GM06990 (cell line): ENCODE data around the gene CEP170B.
A peak's percentile ranks its signal among the peaks of the same experiment; 100 is the strongest.

Source experiments
- DNase-seq: peaks from one replicate; pipeline ENCODE4 v3.0.0-alpha.2; 2011; ENCODE audit not compliant: insufficient read length; ENCODE audit errors: extremely low read depth
- H3K27me3 ChIP-seq: replicated peaks from 2 replicates; pipeline ENCODE4 v1.6.0; 2011; ENCODE audit warnings: low read length; ENCODE audit not compliant: control insufficient read depth, insufficient read depth
- H3K36me3 ChIP-seq: 2 replicates; pipeline ENCODE4 v1.5.1; 2011; ENCODE audit warnings: low read length; ENCODE audit not compliant: control insufficient read depth, insufficient read depth
- H3K4me3 ChIP-seq: replicated peaks from 2 replicates; pipeline ENCODE4 v1.5.1; 2011; ENCODE audit warnings: low read depth, mild to moderate bottlenecking, control low read depth, low read length
- TF ChIP-seq, protein P1 (sequence below): IDR thresholded peaks from 2 replicates; pipeline ENCODE4 v1.5.1; 2011; ENCODE audit warnings: low read length, control low read depth, mild to moderate bottlenecking, inconsistent platforms; ENCODE audit not compliant: insufficient read depth, poor library complexity, severe bottlenecking

The CEP170B gene

DNA sequence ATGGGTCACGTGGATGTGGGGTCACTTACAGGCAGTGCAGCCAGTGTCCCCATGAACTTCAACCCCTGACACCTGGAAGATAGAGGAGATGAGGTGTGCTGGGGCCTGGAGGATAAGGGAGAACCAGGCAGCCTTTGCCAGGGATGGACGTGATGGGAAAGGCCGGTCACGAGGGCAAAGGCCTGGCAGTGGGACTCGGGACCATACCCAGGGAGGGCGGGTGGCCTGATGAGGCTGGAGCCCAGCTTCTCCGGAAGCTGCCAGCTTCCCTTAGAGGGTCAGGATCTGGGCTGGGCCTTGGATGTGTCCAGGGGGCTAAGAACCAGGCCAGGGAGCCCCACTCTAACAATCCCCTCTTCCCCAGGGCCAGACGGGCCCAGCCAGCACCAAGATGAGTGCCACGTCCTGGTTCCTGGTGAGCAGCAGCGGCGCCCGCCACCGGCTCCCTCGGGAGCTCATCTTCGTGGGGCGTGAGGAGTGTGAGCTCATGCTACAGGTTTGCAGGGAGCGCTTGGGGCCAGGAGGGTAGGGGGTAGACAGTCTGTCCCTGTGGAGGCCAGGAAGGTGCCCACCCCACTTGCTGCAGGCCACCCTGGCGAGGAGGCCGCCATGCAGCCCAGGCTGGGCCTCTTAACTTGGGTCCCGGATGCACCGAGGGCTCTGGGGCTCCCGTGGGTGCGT, 3.1 kb downstream of the CEP170B start:
- TF ChIP-seq, protein P1, sequence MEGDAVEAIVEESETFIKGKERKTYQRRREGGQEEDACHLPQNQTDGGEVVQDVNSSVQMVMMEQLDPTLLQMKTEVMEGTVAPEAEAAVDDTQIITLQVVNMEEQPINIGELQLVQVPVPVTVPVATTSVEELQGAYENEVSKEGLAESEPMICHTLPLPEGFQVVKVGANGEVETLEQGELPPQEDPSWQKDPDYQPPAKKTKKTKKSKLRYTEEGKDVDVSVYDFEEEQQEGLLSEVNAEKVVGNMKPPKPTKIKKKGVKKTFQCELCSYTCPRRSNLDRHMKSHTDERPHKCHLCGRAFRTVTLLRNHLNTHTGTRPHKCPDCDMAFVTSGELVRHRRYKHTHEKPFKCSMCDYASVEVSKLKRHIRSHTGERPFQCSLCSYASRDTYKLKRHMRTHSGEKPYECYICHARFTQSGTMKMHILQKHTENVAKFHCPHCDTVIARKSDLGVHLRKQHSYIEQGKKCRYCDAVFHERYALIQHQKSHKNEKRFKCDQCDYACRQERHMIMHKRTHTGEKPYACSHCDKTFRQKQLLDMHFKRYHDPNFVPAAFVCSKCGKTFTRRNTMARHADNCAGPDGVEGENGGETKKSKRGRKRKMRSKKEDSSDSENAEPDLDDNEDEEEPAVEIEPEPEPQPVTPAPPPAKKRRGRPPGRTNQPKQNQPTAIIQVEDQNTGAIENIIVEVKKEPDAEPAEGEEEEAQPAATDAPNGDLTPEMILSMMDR, result no peak
- no peak for DNase-seq
- H3K27me3 ChIP-seq, result peaks cover 4% of the 10 kb centered on the region

DNA sequence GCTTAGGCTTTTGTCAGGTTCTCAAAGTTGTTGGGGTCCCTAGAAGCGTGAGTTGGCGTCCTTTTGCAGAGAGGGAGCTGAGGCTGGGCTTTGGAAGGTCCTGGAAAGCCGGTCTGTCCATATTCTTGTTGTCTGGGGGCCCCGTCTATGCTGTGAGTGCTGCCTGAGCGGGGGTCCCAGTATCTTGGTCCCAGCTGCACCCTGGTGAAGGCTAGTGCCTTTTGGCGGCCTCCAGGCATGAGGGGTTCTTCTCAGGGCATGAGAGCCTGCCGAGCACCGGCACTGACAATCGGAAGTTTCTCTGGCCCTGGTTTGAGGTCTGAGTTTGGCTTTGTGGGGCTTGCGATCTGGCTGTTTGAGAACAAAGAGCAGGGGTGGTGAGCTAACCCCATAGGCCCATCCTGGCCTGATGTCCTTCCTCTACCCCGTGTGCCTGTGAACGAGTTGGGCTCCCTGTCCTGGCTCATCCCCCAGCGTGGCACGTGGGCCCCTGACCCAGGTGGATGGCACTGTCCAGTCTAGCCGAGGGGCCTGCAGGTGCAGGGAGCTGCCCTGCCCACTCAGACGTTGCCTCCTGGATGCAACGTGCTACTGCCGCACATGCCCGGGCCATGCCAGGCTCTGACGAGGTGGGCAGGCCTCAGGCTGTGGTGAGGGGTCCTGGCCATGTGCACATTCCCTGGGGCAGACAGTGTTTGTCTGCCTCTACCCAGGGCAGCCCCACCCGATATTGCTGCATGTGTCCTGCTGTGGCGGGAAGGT, 3.9 kb downstream of the CEP170B start:
- peak; percentile 8 for DNase-seq
- Histone ChIP-seq H3K4me3 (no peak overlapping the region), H3K27me3 (peaks cover 4% of the 10 kb centered on the region), H3K36me3 (no peaks in the 10 kb centered on the region)
- TF ChIP-seq, protein P1, result no peak

More for the DNA sequence above, 3.1 kb downstream of the CEP170B start:
- Histone ChIP-seq H3K36me3 (no peaks in the 10 kb centered on the region), H3K4me3 (no peak overlapping the region)

DNA sequence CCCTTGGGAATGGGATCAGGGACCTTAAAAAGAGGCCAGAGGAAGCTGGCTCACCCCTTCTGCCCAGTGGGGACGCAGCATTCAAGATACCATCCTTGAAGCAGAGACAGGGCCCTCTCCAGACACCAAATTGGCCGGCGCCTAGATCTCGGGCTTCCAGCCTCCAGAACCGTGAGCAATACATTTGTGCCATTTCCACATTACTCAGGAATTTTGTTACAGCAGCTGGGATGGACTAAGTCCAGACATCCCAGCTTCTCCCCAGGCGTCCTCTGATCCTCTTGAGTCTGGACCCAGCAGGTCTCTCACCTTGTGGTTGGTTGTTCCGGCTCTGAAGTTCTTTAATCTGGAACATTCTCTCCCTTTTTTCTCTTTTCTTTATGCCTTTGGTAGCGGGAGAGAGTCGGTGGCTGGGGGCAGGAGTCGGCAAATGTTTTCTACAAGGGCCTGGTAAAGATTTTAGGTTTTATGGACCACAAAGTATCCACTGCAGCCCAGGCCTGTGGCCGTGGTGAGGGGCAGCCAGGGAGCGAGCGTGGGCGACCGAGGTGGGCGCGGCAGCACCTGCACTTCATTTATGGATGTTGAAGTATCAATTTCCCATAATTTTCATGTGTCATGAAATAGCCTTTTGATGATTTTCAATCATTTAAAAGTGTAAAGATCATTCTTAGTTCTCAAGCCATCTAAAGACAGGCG, 4.8 kb downstream of the CEP170B start:
- no peak for DNase-seq
- TF ChIP-seq, protein P1, result no peak
- Histone ChIP-seq H3K4me3 (no peak overlapping the region), H3K27me3 (peaks cover 4% of the 10 kb centered on the region), H3K36me3 (no peaks in the 10 kb centered on the region)

- TF ChIP-seq, protein P1, result peak; percentile 50
- peak; percentile 19 for DNase-seq
- no peak overlapping the region for H3K4me3 ChIP-seq
- H3K36me3 ChIP-seq, result no peaks in the 10 kb centered on the region
- H3K27me3 ChIP-seq, result peaks cover 4% of the 10 kb centered on the region
Observed at GRCh38 chr14:104870368-104871144, 5.5 kb downstream of the CEP170B start.

GRCh38 chr14:104871145-104871655, 6.1 kb downstream of the CEP170B start:
- H3K36me3 ChIP-seq, result no peaks in the 10 kb centered on the region
- TF ChIP-seq, protein P1, result no peak

More at GRCh38 chr14:104871145-104871655, 6.1 kb downstream of the CEP170B start:
- H3K4me3 ChIP-seq, result no peak overlapping the region
- peaks cover 4% of the 10 kb centered on the region for H3K27me3 ChIP-seq
- DNase-seq, result no peak
